IMR-90 (cell line): ENCODE data around the gene PFDN1. TPM values are rescaled to one million over a fixed set of nuclear protein-coding genes. Genes with fewer than 3 reads are reported as not detected.

Experiments
- ATAC-seq: fragments of 200-7000 bp; cut with Tn5 transposase; 2 replicates; pipeline ENCODE4 v1.9.1; 2020; ENCODE audit warnings: low read depth, mild to moderate bottlenecking, moderate library complexity
- BruUV-seq: library from RNA; stranded (reverse); fragments of 400-500 nt; replicated peaks from 2 replicates; lab custom pipeline; 2021; lab: Mats Ljungman, UMichigan
- CTCF ChIA-PET: fragments of 300-600 bp; formaldehyde crosslinking; extraction: SDS; loops from one replicate; lab custom pipeline; 2021; ENCODE audit warnings: antibody characterized with exemption; lab: Yijun Ruan, JAX
- POLR2A ChIA-PET: fragments of 300-600 bp; sonication (Branson Sonifier 250); formaldehyde crosslinking; loops from one replicate; lab custom pipeline; 2022; ENCODE audit warnings: antibody characterized with exemption; ENCODE audit not compliant: unreplicated experiment; lab: Charles Lee
- DNase-seq: peaks from one replicate; pipeline ENCODE4 v3.0.0; 2013
- H2AFZ ChIP-seq: replicated peaks from 2 replicates; pipeline ENCODE3; 2013; ENCODE audit warnings: low read length, mild to moderate bottlenecking; ENCODE audit not compliant: poor library complexity
- H2AK5ac ChIP-seq: 2 replicates; pipeline ENCODE4 v1.6.1; 2013; ENCODE audit warnings: low read depth, low read length, inconsistent platforms
- H2AK9ac ChIP-seq: replicated peaks from 2 replicates; pipeline ENCODE3; 2013; ENCODE audit warnings: mild to moderate bottlenecking, low read depth, low read length, moderate library complexity; ENCODE audit not compliant: poor library complexity
- H2BK120ac ChIP-seq: 2 replicates; pipeline ENCODE4 v1.6.1; 2013; ENCODE audit warnings: low read depth, low read length, inconsistent platforms
- H2BK15ac ChIP-seq: 3 replicates; pipeline ENCODE4 v1.6.1; 2013; ENCODE audit warnings: low read depth, low read length, inconsistent platforms
- H2BK20ac ChIP-seq: 2 replicates; pipeline ENCODE4 v1.6.1; 2013; ENCODE audit warnings: low read depth, mild to moderate bottlenecking, inconsistent platforms, low read length, moderate library complexity
- H2BK5ac ChIP-seq: 2 replicates; pipeline ENCODE4 v1.6.1; 2013; ENCODE audit warnings: mild to moderate bottlenecking, low read depth, low read length, inconsistent platforms; ENCODE audit not compliant: poor library complexity, severe bottlenecking
- H3K14ac ChIP-seq: replicated peaks from 2 replicates; pipeline ENCODE4 v1.6.1; 2013; ENCODE audit warnings: low read depth, low read length, inconsistent platforms
- H3K18ac ChIP-seq: 2 replicates; pipeline ENCODE4 v1.6.1; 2013; ENCODE audit warnings: low read depth, low read length, control low read depth
- H3K23ac ChIP-seq: 2 replicates; pipeline ENCODE4 v1.6.1; 2013; ENCODE audit warnings: low read depth, low read length, inconsistent platforms
- H3K27ac ChIP-seq: 2 replicates; pipeline ENCODE4 v1.5.1; 2013; ENCODE audit warnings: mild to moderate bottlenecking, control low read depth, low read length; ENCODE audit not compliant: insufficient read depth
- H3K27me3 ChIP-seq: 2 replicates; pipeline ENCODE4 v1.6.1; 2013; ENCODE audit warnings: low read length; ENCODE audit not compliant: control insufficient read depth, insufficient read depth
- H3K36me3 ChIP-seq: 2 replicates; pipeline ENCODE4 v1.6.1; 2013; ENCODE audit warnings: low read length, mixed read lengths; ENCODE audit not compliant: control insufficient read depth, insufficient read depth
- H3K4ac ChIP-seq: 2 replicates; pipeline ENCODE4 v1.6.1; 2013; ENCODE audit warnings: low read depth, low read length, inconsistent platforms
- H3K4me1 ChIP-seq: 2 replicates; pipeline ENCODE4 v1.6.1; 2013; ENCODE audit warnings: low read length, mixed read lengths; ENCODE audit not compliant: control insufficient read depth, insufficient read depth
- H3K4me2 ChIP-seq: 2 replicates; pipeline ENCODE4 v1.6.1; 2013; ENCODE audit warnings: low read depth, mild to moderate bottlenecking, control low read depth, low read length, moderate library complexity
- H3K4me3 ChIP-seq: 2 replicates; pipeline ENCODE4 v1.5.1; 2013; ENCODE audit warnings: low read depth, mild to moderate bottlenecking, control low read depth, low read length, moderate library complexity; ENCODE audit not compliant: insufficient read depth
- H3K56ac ChIP-seq: 2 replicates; pipeline ENCODE4 v1.6.1; 2013; ENCODE audit warnings: low read length, inconsistent platforms; ENCODE audit not compliant: insufficient read depth; ENCODE audit errors: extremely low read depth
- H3K79me1 ChIP-seq, 2 experiments: 2 replicates each; pipeline ENCODE4 v1.6.1; 2013; ENCODE audit warnings: low read length in 2 of 2, inconsistent platforms in 1 of 2, low read depth in 1 of 2
- H3K9ac ChIP-seq: 2 replicates; pipeline ENCODE4 v1.6.1; 2013; ENCODE audit warnings: low read depth, low read length, control low read depth
- H3K9me1 ChIP-seq: 2 replicates; pipeline ENCODE4 v1.6.1; 2013; ENCODE audit warnings: low read length, inconsistent platforms; ENCODE audit not compliant: insufficient read depth
- H3K9me3 ChIP-seq: 2 replicates; pipeline ENCODE4 v1.6.1; 2013; ENCODE audit warnings: low read length; ENCODE audit not compliant: control insufficient read depth, insufficient read depth
- H4K20me1 ChIP-seq: 2 replicates; pipeline ENCODE4 v1.6.1; 2013; ENCODE audit warnings: low read length, inconsistent platforms; ENCODE audit not compliant: insufficient read depth
- H4K5ac ChIP-seq: 2 replicates; pipeline ENCODE4 v1.6.1; 2013; ENCODE audit warnings: mild to moderate bottlenecking, low read depth, low read length, control low read depth
- H4K8ac ChIP-seq, 2 experiments: 2 replicates each; pipeline ENCODE4 v1.6.1; 2013; ENCODE audit warnings: low read depth in 2 of 2, low read length in 2 of 2, control low read depth in 1 of 2, inconsistent platforms in 1 of 2
- H4K91ac ChIP-seq: 2 replicates; pipeline ENCODE4 v1.6.1; 2013; ENCODE audit warnings: low read depth, low read length, inconsistent platforms; ENCODE audit not compliant: insufficient read depth
- CEBPB ChIP-seq: IDR thresholded peaks from 2 replicates; pipeline ENCODE4 v1.6.1; 2012; ENCODE audit warnings: low read depth, low read length, improper control_type of control experiment
- FOS ChIP-seq: fragments of 150-350 bp; IDR thresholded peaks from 2 replicates; pipeline ENCODE4 v1.6.1; 2016; ENCODE audit warnings: low read depth, low read length
- MXI1 ChIP-seq: IDR thresholded peaks from 2 replicates; pipeline ENCODE4 v1.6.1; 2012; ENCODE audit warnings: low read depth, mild to moderate bottlenecking, low read length, moderate library complexity, borderline replicate concordance
- WGBS, 2 experiments: methylation state at CpG; one replicate each; pipeline versions ENCODE4 v1.1.5 to v1.1.7; 2013; ENCODE audit warnings: missing lambda C conversion rate in 2 of 2; ENCODE audit not compliant: insufficient read length in 1 of 2; ENCODE audit errors: extremely low coverage in 2 of 2; 5-methylcytosine and 5-hydroxymethylcytosine counted together
- dilution Hi-C: fragments of 300-500 bp; cut with HindIII; formaldehyde crosslinking; loops from one replicate; pipeline ENCODE4 v1.14.3; 2018; ENCODE audit warnings: low sequenced_read_pairs; ENCODE audit not compliant: unreplicated experiment
- in situ Hi-C: fragments of 300-500 bp; cut with MboI; formaldehyde crosslinking; loops from 3 replicates; pipeline ENCODE4 v1.14.3; 2019; ENCODE audit warnings: low sequenced_read_pairs, inconsistent platforms, mixed read lengths
- intact Hi-C: fragments of 100-400 bp; cut with micrococcal nuclease; formaldehyde crosslinking; loops from 2 replicates; pipeline ENCODE4 v1.10.0; 2022
- polyA plus RNA-seq, 3 experiments: library from polyadenylated mRNA; depleted of rRNA; stranded (reverse); fragments of >200 nt; gene quantifications; 2 replicates each; pipeline ENCODE4 v1.2.3, GENCODE V29; 2012; ENCODE audit warnings: low replicate concordance in 1 of 3
- total RNA-seq: library from RNA; depleted of rRNA; stranded (reverse); fragments of >200 nt; gene quantifications from 2 replicates; pipeline ENCODE4 v1.2.3, GENCODE V29; 2012
- TF ChIP-seq, protein P1 (sequence below): conservative IDR thresholded peaks from 2 replicates; pipeline ENCODE4 v1.5.1; 2012; ENCODE audit warnings: mild to moderate bottlenecking, low read depth, low read length, improper control_type of control experiment

PFDN1 gene
- total and polyA plus RNA-seq, 2 of the 4 experiments (the other 2 are of a cell fraction) = 98.8 to 134 TPM

GRCh38 chr5:140319833-140320232, 16.9 kb upstream of the PFDN1 start:
- intact Hi-C loops (no loop called here), dilution Hi-C loops (no loop called here), in situ Hi-C loops (no loop called here)
- no peak overlapping the region for H3K56ac ChIP-seq
- no peak overlapping the region for H3K9ac ChIP-seq
- H3K4me2 ChIP-seq = no peak overlapping the region
- no peaks in the 10 kb centered on the region for H3K36me3 ChIP-seq
- peaks cover 18% of the 10 kb centered on the region for H3K4me1 ChIP-seq
- peak overlapping the region; percentile 70; the same call in 1 of the 3 replicates for H2BK15ac ChIP-seq
- no peak overlapping the region for H4K91ac ChIP-seq
- no peak overlapping the region for H2AK9ac ChIP-seq
- no peak overlapping the region for H2BK5ac ChIP-seq
- H3K27me3 ChIP-seq = no peaks in the 10 kb centered on the region
- peaks cover 22% of the 10 kb centered on the region for H3K9me1 ChIP-seq
- H3K79me1 ChIP-seq = 0 out of 4 replicates have a peak, but pooled peaks cover 0 to 5% of the 10 kb centered on the region in 2 experiments
- H2BK120ac ChIP-seq = peak overlapping the region; percentile 16
- no peak overlapping the region for H3K27ac ChIP-seq
- H2AFZ ChIP-seq = no peak overlapping the region
- no peak overlapping the region for H3K18ac ChIP-seq
- no peak overlapping the region for H3K14ac ChIP-seq
- ChIA-PET POLR2A (interaction anchor here (0.6 kb wide), 1 partner anchor 7 kb away, joined by 5 read pairs; no protein-coding TSS in a partner anchor), CTCF (no interaction called here)
- peak overlapping the region; percentile 60; the same call in 1 of the 2 replicates for H2BK20ac ChIP-seq
- no peak overlapping the region for H3K4ac ChIP-seq
- H4K8ac ChIP-seq = no peak overlapping the region
- TF ChIP-seq MXI1 (no peak), CEBPB (no peak), FOS (no peak)
- TF ChIP-seq, protein P1, sequence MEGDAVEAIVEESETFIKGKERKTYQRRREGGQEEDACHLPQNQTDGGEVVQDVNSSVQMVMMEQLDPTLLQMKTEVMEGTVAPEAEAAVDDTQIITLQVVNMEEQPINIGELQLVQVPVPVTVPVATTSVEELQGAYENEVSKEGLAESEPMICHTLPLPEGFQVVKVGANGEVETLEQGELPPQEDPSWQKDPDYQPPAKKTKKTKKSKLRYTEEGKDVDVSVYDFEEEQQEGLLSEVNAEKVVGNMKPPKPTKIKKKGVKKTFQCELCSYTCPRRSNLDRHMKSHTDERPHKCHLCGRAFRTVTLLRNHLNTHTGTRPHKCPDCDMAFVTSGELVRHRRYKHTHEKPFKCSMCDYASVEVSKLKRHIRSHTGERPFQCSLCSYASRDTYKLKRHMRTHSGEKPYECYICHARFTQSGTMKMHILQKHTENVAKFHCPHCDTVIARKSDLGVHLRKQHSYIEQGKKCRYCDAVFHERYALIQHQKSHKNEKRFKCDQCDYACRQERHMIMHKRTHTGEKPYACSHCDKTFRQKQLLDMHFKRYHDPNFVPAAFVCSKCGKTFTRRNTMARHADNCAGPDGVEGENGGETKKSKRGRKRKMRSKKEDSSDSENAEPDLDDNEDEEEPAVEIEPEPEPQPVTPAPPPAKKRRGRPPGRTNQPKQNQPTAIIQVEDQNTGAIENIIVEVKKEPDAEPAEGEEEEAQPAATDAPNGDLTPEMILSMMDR = no peak
- no peak overlapping the region for H4K5ac ChIP-seq
- ATAC-seq = no peak
- no peak overlapping the region for H3K4me3 ChIP-seq
- H3K9me3 ChIP-seq = no peaks in the 10 kb centered on the region
- H2AK5ac ChIP-seq = no peak overlapping the region; the same call in 1 of the 2 replicates
- no peak overlapping the region for H3K23ac ChIP-seq
- BruUV-seq = no TSS peak
- no peaks in the 10 kb centered on the region for H4K20me1 ChIP-seq
- WGBS, 2 experiments = 100% methylated on average over 1 of the region's 1 CpG; no CpG with 5 or more reads in 1 of the 2 experiments
- no peak for DNase-seq
